DMS114 treated with DMSO at 0.1 percent for 48 hours (cell line): ENCODE data around the gene NLK.
"Not testable (repeated sequence)": the region's sequence is repeated elsewhere in the genome, so short reads cannot be mapped to it uniquely, and the experiment has no call there.

Experiments used
- DNase-seq: peaks from one replicate; lab custom pipeline; 2025; ENCODE audit not compliant: unreplicated experiment; lab: John Stamatoyannopoulos, UW

NLK gene

GRCh38 chr17:28228109-28228840 lies 185.8 kb downstream of the NLK start:
- peak; percentile 21 for DNase-seq

- DNase-seq = no peak
These were observed 186.7 kb downstream of the NLK start for GRCh38 chr17:28228986-28229729.

GRCh38 chr17:28230011-28230410 lies 187.5 kb downstream of the NLK start:
- DNase-seq = no peak

GRCh38 chr17:28230607-28231006 lies 188.1 kb downstream of the NLK start:
- not testable (repeated sequence) for DNase-seq

GRCh38 chr17:28231624-28232023 lies 189.1 kb downstream of the NLK start:
- DNase-seq = not testable (repeated sequence)

GRCh38 chr17:28232966-28233870 lies 190.7 kb downstream of the NLK start:
- not testable (repeated sequence) for DNase-seq

GRCh38 chr17:28233872-28234856 lies 191.7 kb downstream of the NLK start:
- not testable (repeated sequence) for DNase-seq

- DNase-seq = not testable (repeated sequence)
These were observed 192.7 kb downstream of the NLK start for GRCh38 chr17:28235066-28235700.

GRCh38 chr17:28236033-28236653 lies 193.7 kb downstream of the NLK start:
- not testable (repeated sequence) for DNase-seq

GRCh38 chr17:28238547-28239270 lies 196.2 kb downstream of the NLK start:
- not testable (repeated sequence) for DNase-seq

- no peak for DNase-seq
These were observed 196.8 kb downstream of the NLK start for GRCh38 chr17:28239271-28239624.

GRCh38 chr17:28240688-28241340 lies 198.3 kb downstream of the NLK start:
- DNase-seq = no peak

GRCh38 chr17:28242791-28243190 lies 200.3 kb downstream of the NLK start:
- no peak for DNase-seq

GRCh38 chr17:28243268-28243667 lies 200.8 kb downstream of the NLK start:
- DNase-seq = not testable (repeated sequence)

- DNase-seq = no peak
These were observed 202.0 kb downstream of the NLK start for GRCh38 chr17:28244446-28244845.
